NCI-H510A (cell line): ENCODE results near the gene NTM.

Experiments
- DNase-seq: peaks from one replicate; lab custom pipeline; 2025; lab: John Stamatoyannopoulos, UW

NTM gene

DNA sequence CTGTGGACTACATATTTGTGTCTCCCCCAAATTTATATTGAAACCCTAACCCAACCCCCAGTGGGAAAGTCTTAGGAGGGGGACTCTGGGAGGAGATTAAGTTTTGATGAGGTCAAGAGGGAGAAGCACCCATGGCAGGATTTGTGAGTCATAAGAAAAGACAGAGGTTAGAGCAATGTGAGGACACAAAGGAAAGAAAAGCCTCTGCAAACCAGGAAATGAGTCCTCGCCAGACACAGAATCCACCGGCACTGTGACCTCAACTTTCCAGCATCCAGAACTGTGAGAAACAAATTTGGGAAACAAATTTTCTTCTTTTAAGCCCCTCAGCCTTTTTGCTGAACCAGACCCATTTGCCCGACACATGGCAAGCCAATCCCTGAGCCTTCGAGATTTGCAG is 397.0 kb downstream of the NTM start:
- no peak for DNase-seq

- DNase-seq = no peak
These were observed 400.4 kb downstream of the NTM start for GRCh38 chr11:131770801-131771200.

DNA sequence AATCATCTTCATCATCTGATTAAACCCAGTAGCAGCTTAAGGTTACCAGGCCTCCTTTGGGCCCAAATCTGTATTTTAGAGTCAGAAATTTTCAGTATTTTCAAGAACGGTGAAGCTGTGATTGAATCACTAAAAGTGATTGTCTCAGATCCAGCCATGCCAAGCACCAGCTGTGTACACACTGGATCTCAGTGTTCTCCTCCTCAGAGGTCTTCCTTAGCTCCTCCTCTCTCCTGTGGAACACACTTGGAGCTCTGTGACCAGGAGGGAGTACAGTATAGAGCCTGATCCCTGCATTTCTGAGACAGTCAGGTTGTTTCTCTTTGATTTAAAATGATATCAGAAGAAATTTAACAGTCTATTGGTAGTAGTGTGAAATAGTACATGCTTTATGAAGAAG is 401.1 kb downstream of the NTM start:
- no peak for DNase-seq

- no peak for DNase-seq
These were observed 403.2 kb downstream of the NTM start for GRCh38 chr11:131773626-131774025.

GRCh38 chr11:131776211-131776610 is 405.8 kb downstream of the NTM start:
- no peak for DNase-seq

- DNase-seq = no peak
These were observed 415.4 kb downstream of the NTM start for GRCh38 chr11:131785801-131786200.

DNA sequence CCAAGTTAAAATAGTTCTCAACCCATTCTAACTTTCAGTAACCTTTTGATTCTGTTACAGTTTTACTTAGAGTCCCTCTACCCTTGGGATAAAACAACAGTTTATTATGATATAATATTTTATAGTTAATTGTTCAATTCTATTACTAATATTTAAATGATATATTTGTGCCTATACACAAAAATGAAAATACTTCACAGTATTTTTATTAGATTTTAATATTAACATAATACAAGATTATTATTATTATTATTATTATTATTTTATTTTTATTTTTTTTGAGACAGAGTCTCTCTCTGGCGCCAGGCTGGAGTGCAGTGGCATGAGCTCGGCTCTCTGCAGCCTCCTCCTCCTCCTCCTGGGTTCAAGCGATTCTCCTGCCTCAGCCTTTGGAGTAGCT is 416.7 kb downstream of the NTM start:
- DNase-seq = no peak

DNA sequence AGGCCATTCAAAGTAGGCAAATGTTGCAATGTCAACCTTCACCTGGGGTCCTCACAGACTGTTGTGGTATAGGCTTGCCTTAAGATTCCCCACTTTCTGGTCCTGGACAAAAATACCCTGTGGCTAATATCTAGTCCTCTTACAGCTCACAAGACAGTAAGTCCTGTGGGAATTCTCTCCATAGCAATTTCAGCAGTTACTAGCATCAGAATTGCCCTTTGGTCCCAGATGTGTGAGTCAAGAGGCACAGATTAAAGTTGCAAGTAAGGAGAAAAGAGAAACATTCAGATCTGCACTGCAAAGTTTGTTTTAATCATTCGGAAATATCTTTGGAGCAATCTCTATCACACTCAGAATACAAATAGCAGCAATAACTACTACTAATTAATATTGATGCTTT is 420.2 kb downstream of the NTM start:
- DNase-seq = no peak

GRCh38 chr11:131792243-131792642 is 421.8 kb downstream of the NTM start:
- no peak for DNase-seq

- no peak for DNase-seq
These were observed 425.7 kb downstream of the NTM start for GRCh38 chr11:131796089-131796488.

- no peak for DNase-seq
These were observed 426.1 kb downstream of the NTM start for GRCh38 chr11:131796541-131796940.

DNA sequence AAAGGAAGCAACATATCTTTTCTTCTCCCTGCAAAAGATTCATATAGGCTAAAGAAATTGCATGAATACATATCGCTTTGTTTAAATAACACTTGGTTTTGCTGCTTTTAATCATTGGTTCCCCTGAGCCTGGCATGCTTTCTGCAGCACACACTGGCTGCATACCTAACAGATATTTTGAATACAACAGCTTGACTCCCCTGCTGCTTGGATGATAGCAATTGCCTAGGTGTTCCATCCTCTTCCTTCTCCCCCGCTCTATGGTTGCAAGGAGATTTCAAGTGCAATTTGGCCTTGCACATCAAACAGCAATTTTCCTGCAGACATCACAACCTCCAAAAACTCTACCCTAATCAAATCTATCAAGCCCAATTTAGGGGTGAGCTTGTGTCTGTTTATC is 430.0 kb downstream of the NTM start:
- DNase-seq = no peak

GRCh38 chr11:131802440-131803115 is 432.2 kb downstream of the NTM start:
- no peak for DNase-seq

GRCh38 chr11:131807876-131808275 is 437.5 kb downstream of the NTM start:
- no peak for DNase-seq

GRCh38 chr11:131808470-131808869 is 438.1 kb downstream of the NTM start:
- DNase-seq = no peak

- DNase-seq = no peak
These were observed 438.9 kb downstream of the NTM start for GRCh38 chr11:131809203-131809918.

- DNase-seq = no peak
These were observed 440.1 kb downstream of the NTM start for GRCh38 chr11:131810541-131810940.

DNA sequence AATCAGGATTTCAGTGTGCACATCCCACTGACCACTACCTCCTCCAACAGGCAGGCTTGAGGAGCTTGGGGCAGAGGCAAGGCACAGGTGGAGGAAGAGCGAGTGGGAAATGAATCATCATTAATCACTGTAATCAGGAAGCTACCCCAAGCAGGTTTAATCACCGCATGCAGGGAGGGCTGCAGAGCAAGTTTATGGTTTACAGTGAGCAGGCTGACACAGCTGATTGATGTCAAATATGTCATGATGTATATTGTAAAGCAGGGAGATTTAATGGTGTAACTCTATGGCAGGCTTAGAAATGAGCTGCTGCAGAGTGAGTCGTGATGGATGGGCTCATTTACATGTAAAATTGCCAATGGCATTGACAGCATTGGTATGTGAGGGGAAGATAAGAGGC is 441.0 kb downstream of the NTM start:
- DNase-seq = no peak

GRCh38 chr11:131814108-131814507 is 443.7 kb downstream of the NTM start:
- DNase-seq = no peak

DNA sequence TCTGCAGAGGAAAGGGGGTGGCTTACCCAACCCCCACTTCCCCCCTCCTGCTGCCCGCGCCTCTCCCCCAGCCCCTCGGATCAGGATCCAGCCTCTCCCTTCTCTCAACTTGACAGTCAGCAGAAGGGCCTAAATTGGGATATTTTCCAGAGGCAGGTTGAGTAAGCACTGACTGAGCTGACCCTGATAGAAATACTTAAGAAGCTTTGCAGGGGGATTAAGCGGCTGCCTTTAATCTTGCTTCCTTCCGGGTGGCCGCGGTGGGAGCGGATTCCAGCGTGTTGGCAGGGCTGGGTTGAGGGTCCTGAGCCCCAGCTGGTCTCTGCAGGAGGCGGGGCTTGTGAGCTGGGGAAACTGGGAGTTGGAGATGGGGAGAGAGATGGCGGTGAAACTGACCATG is 445.2 kb downstream of the NTM start:
- no peak for DNase-seq

GRCh38 chr11:131816051-131816450 is 445.6 kb downstream of the NTM start:
- no peak for DNase-seq

DNA sequence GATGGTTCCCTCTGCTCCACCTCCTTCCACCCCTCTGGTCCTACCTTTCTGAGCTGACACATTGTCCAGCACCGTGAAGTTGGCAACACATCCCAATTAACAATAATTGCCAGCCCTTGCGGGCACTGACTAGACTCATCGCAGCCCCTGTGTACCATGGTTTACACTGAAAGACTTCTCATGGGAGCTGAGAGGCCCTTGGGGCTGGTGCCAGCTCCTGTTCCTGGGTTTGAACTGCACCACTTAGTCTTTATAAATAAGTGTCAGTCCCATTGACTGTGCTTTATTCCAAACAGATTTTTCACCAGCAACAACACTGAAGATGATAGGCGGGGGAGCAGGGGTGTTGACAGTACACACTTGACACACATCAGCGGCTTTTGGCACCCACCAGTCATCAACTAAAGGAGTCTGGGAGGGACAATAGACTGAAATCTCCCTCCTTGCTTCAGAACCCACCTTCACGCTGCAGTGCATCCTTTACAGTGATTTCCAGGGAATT is 447.3 kb downstream of the NTM start:
- DNase-seq = no peak

DNA sequence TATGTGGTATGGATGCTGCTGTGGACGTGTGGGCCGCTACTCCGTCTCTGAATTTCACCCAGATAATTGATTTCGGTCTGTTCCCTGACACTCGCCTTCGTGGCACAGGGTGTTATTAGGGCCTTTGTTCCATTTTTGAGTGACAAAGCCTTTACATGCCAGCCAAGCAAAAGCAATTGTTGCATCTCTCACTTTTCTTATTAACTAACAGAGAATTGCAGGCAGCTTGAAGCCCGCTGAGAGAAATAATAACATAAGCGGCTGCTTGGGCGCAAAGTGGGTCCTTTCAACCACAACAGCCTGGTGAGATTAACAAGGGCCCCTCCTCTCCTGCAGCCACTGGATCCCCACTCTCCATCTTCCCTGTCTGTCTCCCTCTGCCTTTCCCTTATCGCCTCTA is 449.4 kb downstream of the NTM start:
- no peak for DNase-seq

- no peak for DNase-seq
These were observed 452.1 kb downstream of the NTM start for GRCh38 chr11:131822506-131822905.
